GM23338 (cell line): ENCODE data around the gene PTPRE. TPM values are rescaled to one million over a fixed set of nuclear protein-coding genes. Genes with fewer than 3 reads are reported as not detected.

Source experiments
- ATAC-seq: fragments of 200-7000 bp; cut with Tn5 transposase; 3 replicates; pipeline ENCODE4 v1.9.1; 2020
- DNase-seq: peaks from one replicate; pipeline ENCODE4 v3.0.0-alpha.2; 2015; ENCODE audit warnings: low spot score
- H2AFZ ChIP-seq: fragments of 200-600 bp; sonication (generic); 2 replicates; pipeline ENCODE4 v1.8.0; 2016; ENCODE audit warnings: antibody characterized with exemption, mild to moderate bottlenecking, moderate library complexity
- H3F3A ChIP-seq: fragments of 200-600 bp; sonication (generic); replicated peaks from 2 replicates; pipeline ENCODE4 v1.8.0; 2017; ENCODE audit warnings: antibody characterized with exemption, mixed run types, low read depth
- H3K27ac ChIP-seq: fragments of 200-600 bp; sonication (generic); 2 replicates; pipeline ENCODE4 v1.6.1; 2016; ENCODE audit warnings: low read depth
- H3K27me3 ChIP-seq: fragments of 200-600 bp; sonication (generic); 2 replicates; pipeline ENCODE4 v1.8.0; 2016; ENCODE audit warnings: mild to moderate bottlenecking, mixed run types, moderate library complexity; ENCODE audit not compliant: insufficient read depth
- H3K36me3 ChIP-seq: fragments of 200-600 bp; sonication (generic); 2 replicates; pipeline ENCODE4 v1.8.0; 2016; ENCODE audit warnings: mild to moderate bottlenecking; ENCODE audit not compliant: insufficient read depth
- H3K4me1 ChIP-seq: fragments of 200-600 bp; sonication (generic); 2 replicates; pipeline ENCODE4 v1.8.0; 2016; ENCODE audit warnings: mild to moderate bottlenecking, moderate library complexity; ENCODE audit not compliant: insufficient read depth
- H3K4me2 ChIP-seq: fragments of 200-600 bp; sonication (generic); 2 replicates; pipeline ENCODE4 v1.7.1; 2017; ENCODE audit warnings: mixed run types
- H3K4me3 ChIP-seq: fragments of 200-600 bp; sonication (generic); 2 replicates; pipeline ENCODE4 v1.6.1; 2016; ENCODE audit warnings: mixed run types
- H3K79me2 ChIP-seq: fragments of 200-600 bp; sonication (generic); replicated peaks from 2 replicates; pipeline ENCODE4 v1.8.0; 2017; ENCODE audit warnings: mild to moderate bottlenecking; ENCODE audit not compliant: insufficient read depth
- H3K9me2 ChIP-seq: fragments of 200-600 bp; sonication (generic); 2 replicates; pipeline ENCODE4 v1.8.0; 2017; ENCODE audit not compliant: insufficient read depth
- H4K20me1 ChIP-seq: fragments of 200-600 bp; sonication (generic); replicated peaks from 2 replicates; pipeline ENCODE4 v1.8.0; 2017; ENCODE audit warnings: mild to moderate bottlenecking; ENCODE audit not compliant: insufficient read depth
- H3K27ac Mint-ChIP-seq: 2 replicates; pipeline ENCODE4 v1.8.0; 2020; ENCODE audit warnings: inconsistent platforms, mild to moderate bottlenecking, moderate library complexity, mixed read lengths
- H3K27me3 Mint-ChIP-seq: 3 replicates; pipeline ENCODE4 v1.8.0; 2022; ENCODE audit warnings: low read depth, mild to moderate bottlenecking, moderate library complexity, mixed read lengths, inconsistent platforms; ENCODE audit not compliant: insufficient read depth, poor library complexity
- H3K36me3 Mint-ChIP-seq: 3 replicates; pipeline ENCODE4 v1.8.0; 2021; ENCODE audit warnings: low read depth, mild to moderate bottlenecking, inconsistent platforms, moderate library complexity, mixed read lengths
- H3K4me1 Mint-ChIP-seq: 3 replicates; pipeline ENCODE4 v1.8.0; 2020; ENCODE audit warnings: mild to moderate bottlenecking, inconsistent platforms, mixed read lengths
- H3K4me3 Mint-ChIP-seq: 3 replicates; pipeline ENCODE4 v1.8.0; 2021; ENCODE audit warnings: moderate library complexity, mild to moderate bottlenecking, inconsistent platforms, mixed read lengths
- H3K9me3 Mint-ChIP-seq: 3 replicates; pipeline ENCODE4 v1.8.0; 2020; ENCODE audit warnings: moderate library complexity, mild to moderate bottlenecking, inconsistent platforms, mixed read lengths
- CREB1 ChIP-seq: fragments of 250-450 bp; sonication (Bioruptor Pico); IDR thresholded peaks from 2 replicates; pipeline ENCODE4 v1.5.0; 2020; ENCODE audit warnings: low read depth, mild to moderate bottlenecking, moderate library complexity
- EZH2 ChIP-seq: fragments of 200-600 bp; sonication (generic); IDR thresholded peaks from one replicate; pipeline ENCODE4 v1.8.0; 2017; ENCODE audit warnings: antibody characterized with exemption, mild to moderate bottlenecking, low read depth; ENCODE audit not compliant: unreplicated experiment
- NANOG ChIP-seq: IDR thresholded peaks from 2 replicates; pipeline ENCODE4 v1.6.1; 2016; ENCODE audit warnings: antibody characterized with exemption, borderline replicate concordance
- POLR2AphosphoS5 ChIP-seq: IDR thresholded peaks from 2 replicates; pipeline ENCODE4 v1.6.1; 2016; ENCODE audit warnings: antibody characterized with exemption, low read depth
- STAT1 ChIP-seq: IDR thresholded peaks from one replicate; pipeline ENCODE4 v1.6.1; 2016; ENCODE audit warnings: antibody characterized with exemption; ENCODE audit not compliant: unreplicated experiment
- ZNF331 ChIP-seq: fragments of 250-450 bp; sonication (Bioruptor Pico); IDR thresholded peaks from 2 replicates; pipeline ENCODE4 v1.5.0; 2020; ENCODE audit warnings: low read depth, mild to moderate bottlenecking, moderate library complexity
- polyA plus RNA-seq: library from polyadenylated mRNA; unstranded; fragments of >200 nt; fragmentation: Nextera tagmentation; extraction: Ambion mirVana; gene quantifications from 2 replicates; pipeline ENCODE4 v1.2.1, GENCODE V29; 2016
- total RNA-seq: library from RNA; depleted of rRNA; stranded (reverse); fragments of >200 nt; shearing (Covaris generic); gene quantifications from 2 replicates; pipeline ENCODE4 v1.2.3, GENCODE V29; 2014
- TF ChIP-seq, protein P1 (sequence below): fragments of 250-450 bp; sonication (Bioruptor Pico); IDR thresholded peaks from 2 replicates; pipeline ENCODE4 v1.5.0; 2020; ENCODE audit warnings: mild to moderate bottlenecking, moderate library complexity
- TF ChIP-seq, protein P2 (sequence below), 2 experiments: fragments of 200-600 bp in 1 of 2; sonication (generic) in 1 of 2; conservative IDR thresholded peaks; 2 replicates each; pipeline versions ENCODE4 v1.5.1 to v1.6.1; 2016 to 2017; ENCODE audit warnings: antibody characterized with exemption in 2 of 2, low read depth in 2 of 2, mild to moderate bottlenecking in 2 of 2, moderate library complexity in 1 of 2
- TF ChIP-seq, protein P3 (sequence below): IDR thresholded peaks from 2 replicates; pipeline ENCODE4 v1.6.1; 2016; ENCODE audit warnings: antibody characterized with exemption
- TF ChIP-seq, protein P4 (sequence below): IDR thresholded peaks from one replicate; pipeline ENCODE4 v1.6.1; 2018; ENCODE audit warnings: antibody characterized with exemption; ENCODE audit not compliant: unreplicated experiment

The PTPRE gene
- total and polyA plus RNA-seq, 2 experiments from 2014 or later: 0.34 to 0.42 TPM

DNA sequence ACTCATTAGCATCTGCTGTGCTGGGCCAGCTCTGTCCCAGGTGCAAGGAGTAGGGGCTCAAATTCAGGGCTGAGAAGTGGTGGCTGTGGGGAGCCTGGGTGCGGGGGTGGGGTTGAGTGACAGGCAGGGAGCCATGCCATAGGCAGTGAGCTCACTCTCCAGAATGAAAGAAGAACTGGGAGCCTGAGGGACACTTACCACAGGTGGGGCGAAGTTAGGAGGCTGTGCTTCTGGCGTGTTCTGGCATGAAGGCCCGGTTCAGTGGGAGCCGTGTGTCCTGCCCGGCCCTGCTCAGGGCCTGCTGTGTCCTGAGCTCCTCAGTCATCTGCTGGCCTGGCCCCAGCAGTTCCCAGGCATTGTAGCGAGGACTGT lies 156.8 kb downstream of the PTPRE start:
- peak; percentile 78 for ATAC-seq
- Mint-ChIP-seq H3K27ac (peak overlapping the region; percentile 27; the same call in 1 of the 2 replicates), H3K4me1 (peaks cover 31% of the 10 kb centered on the region), H3K4me3 (no peak overlapping the region; the same call in 2 of the 3 replicates), H3K9me3 (no peaks in the 10 kb centered on the region), H3K36me3 (peaks cover 5% of the 10 kb centered on the region; the same call in 1 of the 3 replicates), H3K27me3 (peaks cover 14% of the 10 kb centered on the region)
- Histone ChIP-seq H3K79me2 (no peaks in the 10 kb centered on the region), H3K27ac (no peak overlapping the region), H3K4me3 (no peak overlapping the region), H3K27me3 (no peaks in the 10 kb centered on the region), H3K36me3 (no peaks in the 10 kb centered on the region), H3K9me2 (no peaks in the 10 kb centered on the region), H3K4me2 (0 out of 2 replicates have a peak overlapping the region, but pooled peaks have one; percentile 6), H3K4me1 (peaks cover 15% of the 10 kb centered on the region), H3F3A (no peaks in the 10 kb centered on the region), H4K20me1 (no peaks in the 10 kb centered on the region), H2AFZ (no peak overlapping the region)
- TF ChIP-seq STAT1: no peak
- TF ChIP-seq, protein P1, sequence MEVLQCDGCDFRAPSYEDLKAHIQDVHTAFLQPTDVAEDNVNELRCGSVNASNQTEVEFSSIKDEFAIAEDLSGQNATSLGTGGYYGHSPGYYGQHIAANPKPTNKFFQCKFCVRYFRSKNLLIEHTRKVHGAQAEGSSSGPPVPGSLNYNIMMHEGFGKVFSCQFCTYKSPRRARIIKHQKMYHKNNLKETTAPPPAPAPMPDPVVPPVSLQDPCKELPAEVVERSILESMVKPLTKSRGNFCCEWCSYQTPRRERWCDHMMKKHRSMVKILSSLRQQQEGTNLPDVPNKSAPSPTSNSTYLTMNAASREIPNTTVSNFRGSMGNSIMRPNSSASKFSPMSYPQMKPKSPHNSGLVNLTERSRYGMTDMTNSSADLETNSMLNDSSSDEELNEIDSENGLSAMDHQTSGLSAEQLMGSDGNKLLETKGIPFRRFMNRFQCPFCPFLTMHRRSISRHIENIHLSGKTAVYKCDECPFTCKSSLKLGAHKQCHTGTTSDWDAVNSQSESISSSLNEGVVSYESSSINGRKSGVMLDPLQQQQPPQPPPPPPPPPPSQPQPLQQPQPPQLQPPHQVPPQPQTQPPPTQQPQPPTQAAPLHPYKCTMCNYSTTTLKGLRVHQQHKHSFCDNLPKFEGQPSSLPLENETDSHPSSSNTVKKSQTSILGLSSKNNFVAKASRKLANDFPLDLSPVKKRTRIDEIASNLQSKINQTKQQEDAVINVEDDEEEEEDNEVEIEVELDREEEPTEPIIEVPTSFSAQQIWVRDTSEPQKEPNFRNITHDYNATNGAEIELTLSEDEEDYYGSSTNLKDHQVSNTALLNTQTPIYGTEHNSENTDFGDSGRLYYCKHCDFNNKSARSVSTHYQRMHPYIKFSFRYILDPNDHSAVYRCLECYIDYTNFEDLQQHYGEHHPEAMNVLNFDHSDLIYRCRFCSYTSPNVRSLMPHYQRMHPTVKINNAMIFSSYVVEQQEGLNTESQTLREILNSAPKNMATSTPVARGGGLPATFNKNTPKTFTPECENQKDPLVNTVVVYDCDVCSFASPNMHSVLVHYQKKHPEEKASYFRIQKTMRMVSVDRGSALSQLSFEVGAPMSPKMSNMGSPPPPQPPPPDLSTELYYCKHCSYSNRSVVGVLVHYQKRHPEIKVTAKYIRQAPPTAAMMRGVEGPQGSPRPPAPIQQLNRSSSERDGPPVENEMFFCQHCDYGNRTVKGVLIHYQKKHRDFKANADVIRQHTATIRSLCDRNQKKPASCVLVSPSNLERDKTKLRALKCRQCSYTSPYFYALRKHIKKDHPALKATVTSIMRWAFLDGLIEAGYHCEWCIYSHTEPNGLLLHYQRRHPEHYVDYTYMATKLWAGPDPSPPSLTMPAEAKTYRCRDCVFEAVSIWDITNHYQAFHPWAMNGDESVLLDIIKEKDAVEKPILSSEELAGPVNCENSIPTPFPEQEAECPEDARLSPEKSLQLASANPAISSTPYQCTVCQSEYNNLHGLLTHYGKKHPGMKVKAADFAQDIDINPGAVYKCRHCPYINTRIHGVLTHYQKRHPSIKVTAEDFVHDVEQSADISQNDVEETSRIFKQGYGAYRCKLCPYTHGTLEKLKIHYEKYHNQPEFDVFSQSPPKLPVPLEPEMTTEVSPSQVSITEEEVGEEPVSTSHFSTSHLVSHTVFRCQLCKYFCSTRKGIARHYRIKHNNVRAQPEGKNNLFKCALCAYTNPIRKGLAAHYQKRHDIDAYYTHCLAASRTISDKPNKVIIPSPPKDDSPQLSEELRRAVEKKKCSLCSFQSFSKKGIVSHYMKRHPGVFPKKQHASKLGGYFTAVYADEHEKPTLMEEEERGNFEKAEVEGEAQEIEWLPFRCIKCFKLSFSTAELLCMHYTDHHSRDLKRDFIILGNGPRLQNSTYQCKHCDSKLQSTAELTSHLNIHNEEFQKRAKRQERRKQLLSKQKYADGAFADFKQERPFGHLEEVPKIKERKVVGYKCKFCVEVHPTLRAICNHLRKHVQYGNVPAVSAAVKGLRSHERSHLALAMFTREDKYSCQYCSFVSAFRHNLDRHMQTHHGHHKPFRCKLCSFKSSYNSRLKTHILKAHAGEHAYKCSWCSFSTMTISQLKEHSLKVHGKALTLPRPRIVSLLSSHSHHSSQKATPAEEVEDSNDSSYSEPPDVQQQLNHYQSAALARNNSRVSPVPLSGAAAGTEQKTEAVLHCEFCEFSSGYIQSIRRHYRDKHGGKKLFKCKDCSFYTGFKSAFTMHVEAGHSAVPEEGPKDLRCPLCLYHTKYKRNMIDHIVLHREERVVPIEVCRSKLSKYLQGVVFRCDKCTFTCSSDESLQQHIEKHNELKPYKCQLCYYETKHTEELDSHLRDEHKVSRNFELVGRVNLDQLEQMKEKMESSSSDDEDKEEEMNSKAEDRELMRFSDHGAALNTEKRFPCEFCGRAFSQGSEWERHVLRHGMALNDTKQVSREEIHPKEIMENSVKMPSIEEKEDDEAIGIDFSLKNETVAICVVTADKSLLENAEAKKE (CRISPR knock-in tag): no peak
- TF ChIP-seq NANOG: no peak
- TF ChIP-seq EZH2: no peak
- TF ChIP-seq, protein P2, sequence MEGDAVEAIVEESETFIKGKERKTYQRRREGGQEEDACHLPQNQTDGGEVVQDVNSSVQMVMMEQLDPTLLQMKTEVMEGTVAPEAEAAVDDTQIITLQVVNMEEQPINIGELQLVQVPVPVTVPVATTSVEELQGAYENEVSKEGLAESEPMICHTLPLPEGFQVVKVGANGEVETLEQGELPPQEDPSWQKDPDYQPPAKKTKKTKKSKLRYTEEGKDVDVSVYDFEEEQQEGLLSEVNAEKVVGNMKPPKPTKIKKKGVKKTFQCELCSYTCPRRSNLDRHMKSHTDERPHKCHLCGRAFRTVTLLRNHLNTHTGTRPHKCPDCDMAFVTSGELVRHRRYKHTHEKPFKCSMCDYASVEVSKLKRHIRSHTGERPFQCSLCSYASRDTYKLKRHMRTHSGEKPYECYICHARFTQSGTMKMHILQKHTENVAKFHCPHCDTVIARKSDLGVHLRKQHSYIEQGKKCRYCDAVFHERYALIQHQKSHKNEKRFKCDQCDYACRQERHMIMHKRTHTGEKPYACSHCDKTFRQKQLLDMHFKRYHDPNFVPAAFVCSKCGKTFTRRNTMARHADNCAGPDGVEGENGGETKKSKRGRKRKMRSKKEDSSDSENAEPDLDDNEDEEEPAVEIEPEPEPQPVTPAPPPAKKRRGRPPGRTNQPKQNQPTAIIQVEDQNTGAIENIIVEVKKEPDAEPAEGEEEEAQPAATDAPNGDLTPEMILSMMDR (conservative IDR thresholded peaks at IDR 0.05; ENCODE audit: low read depth in 2 of 2): no peak
- TF ChIP-seq, protein P3, sequence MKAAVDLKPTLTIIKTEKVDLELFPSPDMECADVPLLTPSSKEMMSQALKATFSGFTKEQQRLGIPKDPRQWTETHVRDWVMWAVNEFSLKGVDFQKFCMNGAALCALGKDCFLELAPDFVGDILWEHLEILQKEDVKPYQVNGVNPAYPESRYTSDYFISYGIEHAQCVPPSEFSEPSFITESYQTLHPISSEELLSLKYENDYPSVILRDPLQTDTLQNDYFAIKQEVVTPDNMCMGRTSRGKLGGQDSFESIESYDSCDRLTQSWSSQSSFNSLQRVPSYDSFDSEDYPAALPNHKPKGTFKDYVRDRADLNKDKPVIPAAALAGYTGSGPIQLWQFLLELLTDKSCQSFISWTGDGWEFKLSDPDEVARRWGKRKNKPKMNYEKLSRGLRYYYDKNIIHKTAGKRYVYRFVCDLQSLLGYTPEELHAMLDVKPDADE: no peak
- TF ChIP-seq, protein P4, sequence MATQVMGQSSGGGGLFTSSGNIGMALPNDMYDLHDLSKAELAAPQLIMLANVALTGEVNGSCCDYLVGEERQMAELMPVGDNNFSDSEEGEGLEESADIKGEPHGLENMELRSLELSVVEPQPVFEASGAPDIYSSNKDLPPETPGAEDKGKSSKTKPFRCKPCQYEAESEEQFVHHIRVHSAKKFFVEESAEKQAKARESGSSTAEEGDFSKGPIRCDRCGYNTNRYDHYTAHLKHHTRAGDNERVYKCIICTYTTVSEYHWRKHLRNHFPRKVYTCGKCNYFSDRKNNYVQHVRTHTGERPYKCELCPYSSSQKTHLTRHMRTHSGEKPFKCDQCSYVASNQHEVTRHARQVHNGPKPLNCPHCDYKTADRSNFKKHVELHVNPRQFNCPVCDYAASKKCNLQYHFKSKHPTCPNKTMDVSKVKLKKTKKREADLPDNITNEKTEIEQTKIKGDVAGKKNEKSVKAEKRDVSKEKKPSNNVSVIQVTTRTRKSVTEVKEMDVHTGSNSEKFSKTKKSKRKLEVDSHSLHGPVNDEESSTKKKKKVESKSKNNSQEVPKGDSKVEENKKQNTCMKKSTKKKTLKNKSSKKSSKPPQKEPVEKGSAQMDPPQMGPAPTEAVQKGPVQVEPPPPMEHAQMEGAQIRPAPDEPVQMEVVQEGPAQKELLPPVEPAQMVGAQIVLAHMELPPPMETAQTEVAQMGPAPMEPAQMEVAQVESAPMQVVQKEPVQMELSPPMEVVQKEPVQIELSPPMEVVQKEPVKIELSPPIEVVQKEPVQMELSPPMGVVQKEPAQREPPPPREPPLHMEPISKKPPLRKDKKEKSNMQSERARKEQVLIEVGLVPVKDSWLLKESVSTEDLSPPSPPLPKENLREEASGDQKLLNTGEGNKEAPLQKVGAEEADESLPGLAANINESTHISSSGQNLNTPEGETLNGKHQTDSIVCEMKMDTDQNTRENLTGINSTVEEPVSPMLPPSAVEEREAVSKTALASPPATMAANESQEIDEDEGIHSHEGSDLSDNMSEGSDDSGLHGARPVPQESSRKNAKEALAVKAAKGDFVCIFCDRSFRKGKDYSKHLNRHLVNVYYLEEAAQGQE: no peak
- no peak for TF ChIP-seq POLR2AphosphoS5
- TF ChIP-seq CREB1 (CRISPR knock-in tag): no peak
- TF ChIP-seq ZNF331: no peak
- peak; percentile 30 for DNase-seq
